RPMI7951 (cell line): ENCODE results near the gene RHCE. TPM values are rescaled to one million over a fixed set of nuclear protein-coding genes. Genes with fewer than 3 reads are reported as not detected.
"Not testable (repeated sequence)": the region's sequence is repeated elsewhere in the genome, so short reads cannot be mapped to it uniquely, and the experiment has no call there.

Experiments
- DNase-seq: peaks from one replicate; pipeline ENCODE4 v3.0.0-alpha.2; 2012; ENCODE audit warnings: low read depth
- total RNA-seq: library from RNA; depleted of rRNA; stranded (reverse); fragments of >200 nt; shearing (Covaris generic); gene quantifications from 2 replicates; pipeline ENCODE4 v1.2.3, GENCODE V29; 2014; rRNA removed

Gene RHCE
- total RNA-seq, 1 experiment from 2014 or later: 0.24 TPM

DNA sequence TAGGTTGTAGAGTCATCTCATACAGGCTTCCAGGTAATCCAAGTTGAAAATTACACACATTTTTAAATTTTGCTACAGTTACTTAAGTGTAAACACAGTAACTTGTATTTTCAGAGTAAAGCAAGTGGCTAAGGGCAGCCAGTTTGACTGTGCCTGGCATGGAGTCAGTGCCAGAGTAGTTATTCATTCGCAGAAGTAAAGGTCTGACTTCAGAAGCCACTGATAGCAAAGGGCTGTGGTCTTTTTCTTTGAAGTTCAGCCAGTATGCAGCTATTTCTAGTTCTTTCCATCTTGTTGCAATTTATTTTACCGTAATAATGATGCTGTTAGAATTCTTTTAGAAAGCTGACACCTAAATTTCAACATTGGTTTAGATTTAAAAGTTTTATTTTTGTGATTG, 73.1 kb downstream of the RHCE start:
- no peak for DNase-seq

DNA sequence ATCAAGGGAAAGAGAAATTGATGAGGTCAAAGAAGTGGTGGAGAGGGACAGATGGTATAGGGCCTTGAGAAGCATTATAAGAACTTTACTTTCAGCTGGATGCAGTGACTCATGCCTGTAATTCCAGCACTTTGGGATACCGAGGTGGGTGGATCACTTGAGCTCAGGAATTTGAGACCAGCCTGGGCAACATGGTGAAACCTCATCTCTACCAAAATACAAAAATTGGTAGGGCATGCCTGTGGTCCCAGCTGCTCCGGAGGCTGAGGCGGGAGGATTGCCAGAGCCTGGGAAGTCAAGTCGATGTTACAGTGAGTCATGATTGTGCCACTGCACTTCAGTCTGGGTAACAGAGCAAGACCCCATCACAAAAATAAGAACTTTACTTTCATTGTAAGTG, 76.8 kb downstream of the RHCE start:
- peak; percentile 93 for DNase-seq

DNA sequence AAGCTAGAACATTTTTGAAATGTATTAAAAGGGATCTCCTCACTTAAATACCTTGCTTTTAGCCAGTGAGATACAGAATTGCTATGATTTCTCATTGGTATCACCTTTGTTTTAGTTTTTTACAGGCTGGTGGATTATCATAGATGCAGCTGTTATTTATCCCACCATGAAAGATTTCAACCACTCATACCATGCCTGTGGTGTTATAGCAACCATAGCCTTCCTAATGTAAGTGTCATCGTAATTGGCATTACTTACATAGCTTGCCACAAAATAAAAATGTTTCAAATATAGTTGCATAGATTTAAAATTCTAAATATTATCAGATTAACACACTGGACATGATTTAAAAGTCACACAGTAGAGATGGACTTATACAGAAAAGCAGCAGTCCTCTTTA, 77.8 kb downstream of the RHCE start:
- DNase-seq: no peak

DNA sequence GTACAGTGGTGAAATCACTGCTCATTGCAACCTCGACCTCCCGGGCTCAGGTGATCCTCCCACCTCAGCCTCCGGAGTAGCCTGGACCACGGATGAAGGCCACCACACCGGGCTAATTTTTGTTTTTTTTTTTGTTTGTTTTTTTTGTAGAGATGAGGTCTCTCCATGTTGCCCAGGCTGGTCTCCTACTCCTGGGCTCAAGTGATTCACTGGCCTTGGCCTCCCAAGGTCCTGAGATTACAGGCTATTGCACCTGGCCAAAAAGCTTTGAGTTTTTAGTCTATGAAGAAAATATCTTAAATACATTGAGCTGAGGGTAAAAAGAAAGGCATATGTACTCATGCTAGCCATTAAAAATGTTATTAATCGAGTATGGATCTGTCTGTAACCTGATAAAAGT, 78.9 kb downstream of the RHCE start:
- DNase-seq: no peak

DNA sequence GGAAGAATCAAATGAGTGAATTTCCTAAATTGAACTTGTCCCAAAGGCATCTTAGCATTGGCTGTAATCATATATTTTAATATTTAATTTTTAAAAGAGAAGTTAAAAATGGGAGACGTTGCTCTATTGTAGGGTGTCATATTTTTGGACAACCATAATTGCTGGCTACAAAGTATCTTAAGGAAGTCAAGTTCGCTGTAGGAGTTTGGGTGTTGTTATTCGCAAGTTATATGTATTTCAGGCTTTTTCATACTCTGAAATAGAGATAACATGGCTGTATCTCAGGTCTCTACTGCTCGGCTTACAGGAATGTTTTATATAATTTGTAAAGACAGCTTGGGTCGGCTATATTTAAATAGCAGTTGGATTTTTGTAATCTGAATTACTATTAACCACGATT, 81.6 kb downstream of the RHCE start:
- no peak for DNase-seq

DNA sequence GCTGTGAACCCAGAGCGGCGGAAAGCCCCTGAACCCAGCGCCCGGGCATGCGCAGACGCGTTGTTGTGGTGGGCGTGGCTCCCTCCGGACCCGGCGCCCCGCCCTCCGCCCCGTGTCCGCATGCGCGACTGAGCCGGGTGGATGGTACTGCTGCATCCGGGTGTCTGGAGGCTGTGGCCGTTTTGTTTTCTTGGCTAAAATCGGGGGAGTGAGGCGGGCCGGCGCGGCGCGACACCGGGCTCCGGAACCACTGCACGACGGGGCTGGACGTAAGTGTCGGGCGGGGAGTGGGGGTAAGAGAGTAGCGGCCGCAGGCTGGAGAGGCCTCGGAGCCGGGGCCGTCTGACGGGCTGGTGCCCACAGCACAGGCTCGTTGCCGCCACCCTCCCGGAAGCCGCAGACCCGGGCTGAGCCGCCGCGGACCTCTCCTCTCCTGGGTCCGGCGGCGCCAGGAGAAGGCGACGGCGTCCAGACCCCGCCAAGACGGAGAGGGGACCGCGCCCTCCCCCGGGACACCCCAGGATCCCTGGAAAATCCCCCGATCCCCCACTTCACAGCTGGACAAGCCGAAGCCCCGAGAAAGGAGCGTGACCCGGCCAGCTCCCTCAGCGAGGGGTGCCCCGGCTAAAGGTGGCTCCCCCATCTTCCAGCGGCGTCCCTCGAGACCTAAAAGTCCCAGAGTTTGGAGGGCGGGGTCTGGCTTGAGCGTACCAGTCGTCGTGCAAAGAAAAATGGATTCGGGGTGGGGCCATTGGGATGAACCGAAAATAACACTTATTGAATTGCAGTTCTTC, 82.2 kb downstream of the RHCE start, which contains the start of gene TMEM50A:
Gene TMEM50A, plus strand, starts transcription at position 147 of the 794 bp plus-strand sequence. CDS start 2,153 bp downstream, outside the sequence.
- peak; percentile 88 for DNase-seq

DNA sequence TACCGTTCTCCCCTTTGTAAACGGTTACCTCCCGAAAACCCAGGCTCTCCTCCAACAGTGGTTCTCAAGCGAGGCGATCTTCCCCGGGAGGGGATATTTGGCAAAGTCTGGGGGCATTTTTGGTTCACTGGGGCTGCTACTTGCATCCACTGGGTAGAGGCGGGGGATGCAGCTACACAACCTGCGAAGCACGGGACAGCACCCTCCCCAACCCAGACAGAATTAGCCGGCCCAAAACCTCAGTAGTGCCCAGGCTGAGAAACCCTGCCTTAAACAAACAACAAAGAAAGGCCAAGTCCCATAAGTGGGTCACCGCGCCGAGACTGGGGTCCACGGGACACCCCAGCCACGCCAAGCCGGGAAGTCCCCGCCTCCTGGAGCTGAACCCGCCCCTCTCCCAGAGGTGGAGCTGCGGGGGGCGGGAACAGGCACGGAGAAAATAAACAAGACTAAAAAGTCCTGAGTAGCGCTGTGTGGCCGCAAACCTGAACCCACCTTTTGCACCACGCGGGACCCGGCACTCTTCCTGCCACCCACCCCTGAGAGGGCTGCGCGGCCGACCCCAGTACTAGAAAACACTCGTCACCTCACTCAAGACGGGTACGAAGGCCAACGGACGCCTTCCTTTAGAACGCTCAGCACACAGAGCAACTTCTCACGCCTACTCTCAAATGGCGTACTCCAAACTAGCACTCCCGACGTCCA, 83.0 kb downstream of the RHCE start:
- not testable (repeated sequence) for DNase-seq

DNA sequence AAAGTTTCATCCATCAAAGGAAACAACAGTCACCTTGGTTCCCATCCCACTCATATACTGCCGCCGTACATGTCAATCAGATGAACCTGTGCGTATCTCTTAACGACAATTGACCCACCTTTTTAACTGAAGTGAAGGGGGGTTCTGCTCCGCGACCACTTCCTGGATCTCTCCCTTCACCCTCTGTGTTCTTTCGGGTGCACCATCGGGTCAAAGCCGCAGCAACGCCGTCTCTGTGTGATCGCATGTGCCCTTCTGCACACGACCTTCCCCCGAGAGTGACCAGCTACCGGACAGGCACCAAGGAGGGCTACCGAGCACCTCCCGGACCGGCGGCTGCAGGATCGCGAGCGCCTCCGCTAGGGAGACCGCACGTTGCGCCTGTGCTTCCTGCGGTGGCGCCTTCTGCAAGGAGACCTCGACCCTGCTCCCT, 83.7 kb downstream of the RHCE start:
- DNase-seq: not testable (repeated sequence)

DNA sequence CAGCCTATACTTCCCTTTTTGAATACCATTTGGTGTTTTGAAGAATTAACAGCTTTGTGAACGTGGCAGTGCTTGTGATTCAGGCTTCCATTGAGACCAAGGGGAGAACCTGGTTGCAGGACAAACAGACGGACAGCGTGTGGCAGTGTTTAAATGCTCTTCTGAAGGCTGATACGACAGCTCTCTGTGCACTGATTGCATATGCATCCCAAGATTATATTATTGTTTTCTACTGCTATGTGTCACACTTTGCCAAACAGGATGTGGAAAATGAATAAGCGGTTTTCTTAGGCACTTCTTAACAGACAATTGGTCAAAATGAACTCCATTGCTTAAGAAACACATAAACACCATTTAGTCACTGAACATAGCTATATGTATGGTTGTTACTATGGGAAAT, 90.7 kb downstream of the RHCE start:
- DNase-seq: peak; percentile 30

DNA sequence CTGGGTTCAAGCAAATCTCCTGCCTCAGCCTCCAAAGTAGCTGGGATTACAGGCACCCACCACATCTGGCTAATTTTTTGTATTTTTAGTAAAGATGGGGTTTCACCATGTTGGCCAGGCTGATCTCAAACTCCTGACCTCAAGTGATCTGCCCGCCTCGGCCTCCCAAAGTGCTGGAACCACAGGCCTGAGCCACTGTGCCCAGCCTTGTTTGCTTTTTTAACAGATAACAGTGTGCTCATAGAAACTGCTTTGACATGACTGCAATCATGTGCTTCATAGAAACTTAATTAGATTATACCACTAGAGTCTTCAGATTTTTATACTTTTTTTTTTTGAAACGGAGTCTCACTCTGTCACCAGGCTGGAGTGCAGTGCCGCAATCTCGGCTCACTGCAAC, 91.3 kb downstream of the RHCE start:
- not testable (repeated sequence) for DNase-seq

DNA sequence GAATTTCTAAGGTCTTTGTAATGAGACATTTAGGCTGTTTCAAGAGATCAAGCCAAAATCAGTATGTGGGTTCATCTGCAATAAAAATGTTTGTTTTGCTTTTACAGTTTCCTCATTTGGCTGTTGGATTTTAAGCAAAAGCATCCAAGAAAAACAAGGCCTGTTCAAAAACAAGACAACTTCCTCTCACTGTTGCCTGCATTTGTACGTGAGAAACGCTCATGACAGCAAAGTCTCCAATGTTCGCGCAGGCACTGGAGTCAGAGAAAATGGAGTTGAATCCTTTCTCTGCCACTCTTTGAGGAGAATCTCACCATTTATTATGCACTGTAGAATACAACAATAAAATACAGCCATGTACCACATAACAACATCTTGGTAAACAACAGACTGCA, 91.8 kb downstream of the RHCE start:
- DNase-seq: not testable (repeated sequence)

DNA sequence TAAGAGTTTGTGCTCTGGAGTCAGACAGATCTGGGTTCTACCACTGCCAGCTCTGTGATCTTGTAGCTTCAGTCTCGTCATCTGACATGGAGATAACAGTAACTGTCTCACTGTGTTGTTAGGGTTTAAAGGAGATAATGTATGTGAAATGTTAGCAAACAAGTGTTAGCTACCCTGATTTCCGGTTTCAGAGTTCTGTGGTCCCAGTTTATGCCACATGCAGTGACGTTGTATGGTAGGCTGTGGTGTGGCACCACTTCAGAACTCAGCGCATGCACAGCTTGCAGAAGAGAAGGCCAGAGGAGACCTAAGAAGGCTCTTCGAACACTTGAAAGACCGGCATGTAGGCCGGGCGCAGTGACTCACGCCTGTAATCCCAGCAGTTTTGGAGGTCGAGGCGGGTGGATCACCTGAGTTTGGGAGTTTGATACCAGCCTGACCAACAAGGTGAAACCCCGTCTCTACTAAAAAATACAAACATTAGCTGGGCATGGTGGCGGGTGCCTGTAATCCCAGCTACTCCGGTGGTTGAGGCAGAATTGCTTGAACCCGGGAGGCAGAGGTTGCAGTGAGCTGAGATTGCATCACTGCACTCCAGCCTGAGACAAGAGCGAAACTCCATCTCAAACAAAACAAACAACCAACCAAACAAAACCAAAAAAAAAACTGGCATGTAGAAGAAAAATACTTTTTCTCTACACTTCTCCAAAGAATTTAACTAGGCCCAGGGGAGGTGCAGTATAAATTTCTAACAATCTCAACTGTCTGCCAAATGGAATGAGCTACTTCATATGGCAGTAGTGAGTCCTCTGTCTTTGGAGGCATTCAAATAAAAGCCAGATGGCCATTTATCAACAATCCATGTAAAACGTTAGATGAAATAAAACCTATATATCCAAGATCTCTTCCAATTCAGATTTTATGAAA, 92.5 kb downstream of the RHCE start:
- not testable (repeated sequence) for DNase-seq

DNA sequence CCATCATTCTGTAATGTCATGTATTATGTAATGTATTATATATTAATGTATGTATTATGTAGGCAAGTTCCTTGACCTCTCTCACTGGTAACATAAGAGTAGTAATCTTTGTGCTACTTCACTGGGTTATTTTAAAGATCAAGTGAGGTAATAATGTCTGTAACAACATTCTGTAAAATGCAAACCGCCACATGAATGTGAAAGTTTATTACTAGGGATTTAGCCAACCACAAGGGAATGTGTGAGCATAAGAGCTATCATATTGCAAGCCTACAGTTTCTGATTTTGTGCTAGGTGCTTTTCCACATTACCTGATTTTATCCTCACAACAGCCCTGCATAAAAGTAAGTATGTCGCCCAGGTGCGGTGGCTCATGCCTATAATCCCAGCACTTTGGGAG, 96.2 kb downstream of the RHCE start:
- not testable (repeated sequence) for DNase-seq

DNA sequence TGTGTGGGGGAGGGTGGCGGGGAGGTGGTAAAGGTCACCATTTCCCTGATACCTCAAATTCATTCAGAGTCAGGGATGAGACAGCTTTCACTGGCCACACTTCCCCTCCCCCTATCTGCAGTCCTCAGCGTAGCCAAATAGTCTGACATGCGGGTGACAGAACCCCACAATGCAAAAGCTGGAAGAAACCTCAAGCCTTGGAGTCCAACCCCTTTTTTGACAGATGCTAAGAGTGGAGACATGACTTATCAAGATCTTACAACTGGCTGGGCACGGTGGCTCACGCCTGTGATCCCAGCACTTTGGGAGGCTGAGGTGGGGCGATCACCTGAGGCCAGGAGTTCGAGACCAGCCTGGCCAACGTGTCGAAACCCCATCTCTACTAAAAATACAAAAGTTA, 98.5 kb downstream of the RHCE start:
- DNase-seq: not testable (repeated sequence)

DNA sequence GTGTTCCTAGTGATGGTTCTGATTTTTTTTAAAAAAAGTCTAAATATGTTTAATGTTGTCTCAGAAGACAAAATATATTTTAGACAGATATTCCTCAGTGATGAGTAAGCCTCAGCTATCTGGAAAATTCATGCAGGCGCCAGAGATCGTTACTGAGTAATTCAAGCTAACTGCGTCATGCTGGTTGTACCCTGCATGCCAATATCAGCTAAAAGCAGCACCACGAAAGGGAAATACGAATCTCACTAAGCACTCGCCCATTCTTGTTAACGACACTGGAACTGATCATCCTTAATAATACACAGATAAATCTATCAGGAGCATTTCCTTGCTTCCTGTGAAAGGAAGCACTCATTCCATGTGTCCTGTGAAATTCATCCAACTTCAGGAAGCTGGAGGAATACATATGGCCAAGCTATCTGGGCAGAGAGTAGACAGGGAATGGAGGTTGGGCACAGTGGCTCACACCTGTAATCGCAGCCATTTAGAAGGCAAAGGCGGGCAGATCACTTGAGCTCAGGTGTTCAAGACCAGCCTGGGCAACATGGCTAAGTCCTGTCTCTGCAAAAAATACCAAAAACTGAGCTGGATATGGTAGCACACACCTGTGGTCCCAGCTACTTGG, 100.2 kb downstream of the RHCE start:
- DNase-seq: not testable (repeated sequence)

DNA sequence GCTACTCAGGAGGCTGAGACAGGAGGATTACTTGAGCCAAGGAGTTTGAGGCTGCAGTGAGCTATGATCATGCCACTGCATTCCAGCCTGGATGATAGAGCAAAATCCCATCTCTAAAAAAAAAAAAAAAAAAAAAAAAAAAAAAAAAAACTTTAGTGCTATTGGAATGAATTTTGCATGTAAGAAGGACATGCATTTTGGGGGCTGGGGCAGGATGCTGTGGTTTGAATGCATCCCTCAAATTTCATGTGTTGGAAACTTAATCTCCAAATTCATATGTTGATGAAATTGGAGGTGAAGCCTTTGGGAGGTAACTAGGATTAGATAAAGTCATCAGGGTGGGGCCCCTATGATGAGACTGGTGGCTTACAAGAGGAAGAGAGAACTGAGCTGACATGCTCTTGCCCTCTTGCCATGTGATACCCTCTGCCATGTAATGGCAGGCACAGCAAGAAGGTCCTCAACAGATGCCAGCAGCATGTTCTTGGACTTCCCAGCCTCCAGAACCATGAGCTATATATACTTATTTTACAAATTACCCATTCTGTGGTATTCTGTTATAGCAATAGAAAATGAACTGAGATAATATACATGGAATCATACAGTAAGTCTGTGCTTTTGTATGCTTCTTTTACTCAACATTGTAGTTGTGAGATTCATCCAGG, 107.7 kb downstream of the RHCE start:
- DNase-seq: not testable (repeated sequence)

Other genes with a start within 250 kb of the RHCE start
- 58.1 and 66.8 TPM in 2 replicates for gene SYF2, start 188.3 kb downstream of the RHCE start, total RNA-seq
- 57.9 and 59.5 TPM in 2 replicates for gene RSRP1, start 173.4 kb downstream of the RHCE start, total RNA-seq
- not detected in 2 replicates for gene RHD, start 148.3 kb downstream of the RHCE start, total RNA-seq
- 124 and 132 TPM in 2 replicates for gene TMEM50A, start 82.5 kb downstream of the RHCE start, total RNA-seq
- gene MACO1, start 10.1 kb upstream of the RHCE start, total RNA-seq: 14.7 and 19.2 TPM in 2 replicates
- gene LDLRAP1, start 122.8 kb upstream of the RHCE start, total RNA-seq: 39.7 and 43.1 TPM in 2 replicates
- gene MAN1C1, start 196.0 kb upstream of the RHCE start, total RNA-seq: 1.6 and 2.8 TPM in 2 replicates